Stimulated activated CD8-positive, alpha-beta memory T cell treated with anti-CD3 and anti-CD28 coated beads, Interleukin-15, amount 100 ng/mL, for 4 hours (primary cell): ENCODE results near the gene ABHD8.
"Not testable (repeated sequence)": the region's sequence is repeated elsewhere in the genome, so short reads cannot be mapped to it uniquely, and the experiment has no call there.

Experiments used
- DNase-seq, 2 donors: peaks; one replicate each; pipeline ENCODE4 v3.0.0-alpha.2; 2020; ENCODE audit warnings: low read depth in 2 of 2

Gene ABHD8

GRCh38 chr19:17296976-17297375 is 6.2 kb downstream of the ABHD8 start:
- DNase-seq = no peak

DNA sequence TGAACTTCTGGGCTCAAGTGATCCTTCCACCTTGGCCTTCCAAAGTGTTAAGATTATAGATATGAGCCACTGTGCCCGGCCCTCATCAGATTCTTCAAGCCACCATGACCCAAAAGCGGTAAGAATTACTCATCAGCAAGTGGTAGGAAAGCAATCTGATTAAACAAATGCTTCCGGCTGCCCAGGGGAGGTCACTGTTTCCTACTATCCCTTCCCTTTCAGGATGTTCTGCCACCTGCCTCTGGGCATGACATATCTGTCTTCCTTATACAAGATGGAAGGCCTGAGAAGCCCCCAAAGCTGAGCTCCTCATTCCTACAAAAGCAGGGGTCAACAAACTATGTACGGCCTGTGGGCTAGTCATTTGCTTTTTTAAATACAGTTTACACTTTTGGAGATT is 7.0 kb downstream of the ABHD8 start:
- DNase-seq = no peak

GRCh38 chr19:17295551-17295950 is 7.7 kb downstream of the ABHD8 start:
- DNase-seq = not testable (repeated sequence)

DNA sequence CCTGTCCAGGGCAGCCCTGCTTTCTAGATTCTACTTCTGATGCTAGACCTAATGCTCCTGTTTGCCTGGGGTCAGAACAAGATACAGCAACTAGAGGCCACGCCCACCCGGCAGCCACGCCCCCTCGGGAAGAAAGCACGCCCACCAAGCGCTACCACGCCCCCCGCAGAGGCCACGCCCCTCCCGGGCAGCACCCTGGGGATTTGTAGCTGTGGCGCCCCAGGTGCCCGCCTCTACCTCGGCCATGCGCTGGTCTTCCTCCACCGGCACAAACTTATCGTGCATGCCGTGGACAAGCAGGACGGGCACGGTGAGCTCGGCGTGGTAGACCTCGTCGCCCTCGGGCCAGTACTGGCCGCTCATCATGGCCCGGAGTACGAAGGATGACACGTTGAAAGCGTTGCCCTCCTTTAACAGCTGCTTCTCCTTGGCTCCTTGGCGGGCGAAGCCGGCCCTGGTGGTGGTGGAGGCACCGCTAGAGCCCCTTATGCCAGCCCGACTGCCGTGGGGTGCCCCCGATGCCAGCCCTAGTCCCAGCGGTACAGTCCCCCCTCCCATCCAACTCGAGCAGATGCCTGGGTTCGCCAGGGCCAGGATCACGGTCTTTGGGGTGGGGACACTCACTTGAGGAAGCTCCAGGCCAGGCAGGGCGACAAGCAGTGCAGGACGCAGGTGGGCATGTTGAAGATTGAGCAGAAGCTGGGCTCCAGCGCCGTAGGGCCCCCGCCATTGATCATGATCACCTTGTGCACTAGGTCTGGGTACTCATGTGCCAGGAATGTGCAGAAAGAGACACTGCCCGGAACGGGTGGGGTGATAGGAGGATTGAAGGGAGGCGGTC is 9.0 kb downstream of the ABHD8 start:
- no peak for DNase-seq

- no peak for DNase-seq
Observed at GRCh38 chr19:17293605-17294004, 9.6 kb downstream of the ABHD8 start.

GRCh38 chr19:17292301-17293074 is 10.7 kb downstream of the ABHD8 start:
- DNase-seq = peak; percentile 49 to 54

DNA sequence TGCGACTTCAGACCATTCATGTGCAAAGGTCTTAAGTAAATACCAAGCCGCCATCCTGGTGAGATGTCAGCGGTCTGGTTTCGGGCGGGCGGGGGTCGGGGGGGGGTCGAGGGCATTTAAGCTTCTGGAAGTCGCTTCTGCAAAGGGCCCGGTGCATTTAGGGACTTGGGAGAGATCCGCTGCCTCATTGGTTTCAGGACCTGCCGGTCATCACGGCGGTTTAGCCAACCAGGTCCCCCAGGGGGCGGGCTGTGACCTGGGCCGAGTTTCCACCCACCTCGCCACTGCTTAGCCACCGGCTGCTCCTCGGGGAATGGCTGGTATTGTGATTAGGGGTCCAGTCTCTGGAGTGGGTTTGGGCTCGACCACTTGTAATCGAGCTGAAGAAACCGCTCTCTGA is 13.7 kb downstream of the ABHD8 start:
- DNase-seq = no peak

DNA sequence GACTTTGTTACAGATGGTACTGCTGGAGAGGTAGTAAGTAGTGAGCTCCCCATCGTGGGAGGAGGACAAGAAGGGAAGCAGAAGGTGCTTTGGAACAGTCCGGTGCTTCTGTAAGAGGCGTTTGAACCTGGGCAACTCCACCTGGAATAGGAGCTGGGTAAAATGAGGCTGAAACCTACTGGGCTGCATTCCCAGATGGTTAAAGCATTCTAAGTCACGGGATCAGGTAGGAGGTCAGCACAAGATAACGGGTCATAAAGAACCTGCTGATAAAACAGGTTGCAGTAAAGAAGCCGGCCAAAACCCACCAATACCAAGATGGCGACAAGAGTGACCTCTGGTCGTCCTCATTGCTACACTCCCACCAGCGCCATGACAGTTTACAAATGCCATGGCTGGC is 16.5 kb downstream of the ABHD8 start:
- DNase-seq = no peak

DNA sequence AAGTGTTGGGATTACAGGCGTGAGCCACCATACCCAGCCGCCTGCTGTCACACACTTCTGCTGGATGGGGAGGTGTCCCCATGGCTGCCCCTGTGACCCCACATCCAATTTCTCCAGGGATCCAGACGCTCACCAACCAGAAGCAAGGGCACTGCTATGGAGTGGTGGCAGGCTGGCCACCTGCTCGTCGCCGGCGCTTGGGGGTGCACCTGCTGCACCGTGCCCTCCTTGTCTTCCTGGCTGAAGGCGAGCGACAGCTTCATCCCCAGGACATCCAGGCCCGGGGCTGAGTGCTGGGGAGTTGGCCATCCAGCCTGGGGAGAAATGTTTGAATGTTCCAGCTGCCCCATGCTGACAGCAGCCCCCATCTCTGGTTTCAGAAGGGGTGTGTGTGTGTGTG is 17.0 kb downstream of the ABHD8 start:
- no peak for DNase-seq

GRCh38 chr19:17285415-17286135 is 17.6 kb downstream of the ABHD8 start:
- no peak for DNase-seq

DNA sequence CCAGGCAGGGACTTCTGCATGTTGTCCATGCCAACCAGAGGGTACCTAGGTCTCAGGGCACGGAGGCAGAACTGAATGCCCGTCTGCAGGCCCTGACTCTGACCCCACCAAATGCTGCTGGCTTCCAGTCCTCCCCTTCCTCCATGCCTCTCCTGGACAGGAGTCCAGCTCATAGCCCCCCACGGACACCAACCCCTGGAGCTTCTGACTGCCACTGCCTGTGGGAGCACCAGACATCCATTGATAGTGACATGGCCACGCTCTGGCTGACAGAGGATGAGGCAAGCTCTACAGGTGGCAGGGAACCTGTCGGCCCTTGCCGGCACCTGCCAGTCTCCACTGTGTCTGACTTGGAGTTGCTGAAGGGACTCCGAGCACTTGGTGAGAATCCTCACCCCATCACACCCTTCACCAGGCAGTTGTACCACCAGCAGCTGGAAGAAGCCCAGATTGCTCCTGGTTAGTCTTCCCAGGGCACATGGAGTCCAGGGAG is 19.7 kb downstream of the ABHD8 start:
- DNase-seq = no peak

DNA sequence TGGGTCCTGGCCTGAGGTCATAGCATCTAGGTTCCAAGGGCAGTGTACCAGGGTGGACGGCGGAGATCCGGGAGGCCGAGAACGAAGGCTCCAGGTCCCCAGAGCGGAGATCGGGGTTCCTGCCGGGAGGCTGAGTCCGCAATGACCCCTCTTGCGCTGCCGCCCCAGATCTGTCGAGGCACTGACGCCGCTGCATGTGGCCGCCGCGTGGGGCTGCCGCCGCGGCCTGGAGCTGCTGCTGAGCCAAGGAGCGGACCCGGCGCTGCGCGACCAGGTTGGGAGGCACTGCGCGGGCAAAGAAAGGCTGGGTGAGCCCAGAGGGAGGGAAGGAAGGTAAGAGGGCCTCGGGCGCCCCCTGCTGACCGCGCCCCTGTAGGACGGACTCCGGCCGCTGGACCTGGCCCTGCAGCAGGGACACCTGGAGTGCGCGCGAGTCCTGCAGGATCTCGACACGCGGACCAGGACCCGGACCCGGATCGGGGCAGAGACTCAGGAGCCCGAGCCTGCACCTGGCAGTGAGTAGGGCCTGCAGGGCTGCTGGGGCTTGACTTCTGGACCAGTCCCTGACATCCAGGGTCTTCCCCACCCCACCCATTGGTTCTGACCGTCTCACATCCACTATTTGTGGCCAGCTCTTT is 20.6 kb downstream of the ABHD8 start:
- peak; percentile 46 to 56 for DNase-seq

- no peak for DNase-seq
Observed at GRCh38 chr19:17281391-17282304, 21.6 kb downstream of the ABHD8 start, which contains the start of gene ANKLE1. Gene ANKLE1, plus strand, starts transcription at chr19:17281901. Its CDS starts 20 bp downstream, at chr19:17281921.

DNA sequence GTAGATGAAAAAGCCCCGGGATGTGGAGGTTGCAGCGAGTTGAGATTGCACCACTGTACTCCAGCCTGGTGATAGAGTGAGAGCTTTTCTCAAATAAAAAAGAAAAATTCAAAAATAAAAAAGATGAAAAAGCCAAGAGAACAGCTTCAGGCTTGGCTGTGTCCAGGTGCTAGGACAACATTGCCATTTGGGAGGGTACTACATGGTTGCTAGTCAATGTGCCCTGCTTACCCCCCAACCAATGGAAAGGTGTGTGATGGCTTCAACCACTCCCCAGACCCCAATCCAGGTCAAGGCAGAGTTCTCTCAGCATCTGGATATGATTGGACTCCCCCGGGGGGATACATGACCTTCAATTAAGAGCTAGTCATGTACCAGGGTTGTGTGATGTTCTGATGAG is 23.8 kb downstream of the ABHD8 start:
- DNase-seq = no peak

- no peak for DNase-seq
Observed at GRCh38 chr19:17275441-17276175, 27.6 kb downstream of the ABHD8 start.

DNA sequence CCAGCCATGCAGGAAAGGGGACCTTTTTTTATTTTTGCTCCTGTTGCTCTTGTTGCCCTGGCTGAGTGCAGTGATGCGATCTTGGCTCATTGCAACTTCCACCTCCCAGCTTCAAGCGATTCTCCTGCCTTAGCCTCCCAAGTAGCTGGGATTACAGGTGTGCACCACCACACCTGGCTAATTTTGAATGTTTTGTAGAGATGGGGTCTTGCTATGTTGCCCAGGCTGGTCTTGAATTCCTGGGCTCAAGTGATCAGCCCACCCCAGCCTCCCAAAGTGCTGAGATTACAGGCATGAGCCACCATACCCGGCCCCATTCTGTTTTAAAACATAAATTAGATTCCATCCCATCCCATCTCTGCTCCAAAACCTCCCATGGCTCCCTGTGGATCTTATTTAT is 28.3 kb downstream of the ABHD8 start:
- DNase-seq = not testable (repeated sequence)

GRCh38 chr19:17268754-17269153 is 34.5 kb downstream of the ABHD8 start:
- DNase-seq = no peak

DNA sequence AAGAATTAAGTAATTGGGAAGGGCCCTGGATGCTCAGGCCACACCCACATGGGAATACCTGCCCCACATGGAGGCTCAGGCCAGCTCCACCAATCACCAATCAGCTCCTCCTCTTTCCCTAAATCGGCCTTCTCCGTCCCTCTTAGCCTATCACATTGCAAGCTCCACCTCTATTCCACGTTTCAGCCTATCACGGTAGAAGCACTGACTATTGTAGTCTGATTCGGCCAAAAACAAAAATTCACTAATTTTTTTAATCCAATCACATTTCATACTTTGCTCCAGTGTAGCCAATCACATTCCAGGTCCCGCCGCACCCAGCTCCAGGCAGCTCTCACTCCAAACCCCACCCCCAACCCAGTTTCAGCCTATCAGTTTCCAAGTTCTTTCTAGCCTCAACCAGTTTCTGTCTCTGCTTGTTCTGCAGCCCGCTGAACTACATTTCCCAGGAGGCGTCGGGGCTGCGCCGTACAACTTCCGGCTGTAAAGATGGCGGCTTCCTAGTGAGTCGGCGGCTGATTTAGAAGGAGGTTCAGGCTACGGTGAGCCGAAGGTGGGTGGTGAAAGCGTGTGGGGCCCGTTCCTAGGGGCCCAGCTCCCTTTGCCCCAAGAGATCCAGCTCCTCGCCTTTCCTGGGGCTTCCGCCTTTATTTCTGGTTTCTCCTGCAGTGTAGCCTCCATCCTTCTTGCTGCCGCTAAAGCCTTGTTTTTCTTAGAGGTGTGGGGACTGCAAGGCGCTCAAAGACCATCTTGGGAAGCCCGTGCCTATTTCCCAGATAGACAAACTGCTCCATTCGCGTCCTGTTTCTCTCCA is 36.0 kb downstream of the ABHD8 start, which contains the start of gene BABAM1:
Gene BABAM1, plus strand, starts transcription at position 469 of the 814 bp plus-strand sequence. CDS start 1,364 bp downstream, outside the sequence.
- DNase-seq = peak; percentile 78 to 94

DNA sequence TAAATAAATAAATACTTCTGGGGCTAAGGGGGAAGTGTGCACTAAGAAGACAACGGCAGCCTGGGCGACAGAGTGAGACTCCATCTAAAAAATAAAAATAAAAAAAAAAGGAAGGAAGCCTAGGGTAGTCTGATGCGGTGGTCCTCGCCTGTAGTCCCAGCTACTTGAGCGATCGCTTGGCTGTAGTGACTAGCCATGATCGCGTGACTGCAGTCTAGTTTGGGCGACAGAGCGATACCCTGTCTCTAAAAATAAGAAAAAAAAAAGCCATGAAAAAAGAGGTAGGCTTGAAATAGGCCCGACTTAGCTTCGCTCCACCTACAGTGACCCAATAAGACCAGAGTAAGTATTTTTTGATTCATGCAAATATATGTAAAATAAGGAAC is 36.6 kb downstream of the ABHD8 start:
- DNase-seq = no peak
